HAP-1 (cell line): ENCODE results near the gene MTA1.

Experiments
- DNase-seq, 2 experiments: peaks; one replicate each; pipeline ENCODE4 v3.0.0-alpha.2; 2016 to 2020; ENCODE audit warnings: low spot score in 2 of 2
- H3K27me3 ChIP-seq: fragments of 250-450 bp; sonication (Bioruptor Pico); 2 replicates; pipeline ENCODE4 v1.5.1; 2020; ENCODE audit warnings: low read depth, mild to moderate bottlenecking, moderate library complexity
- H3K36me3 ChIP-seq: fragments of 250-450 bp; sonication (Bioruptor Pico); replicated peaks from 2 replicates; pipeline ENCODE4 v1.5.1; 2020; ENCODE audit warnings: mild to moderate bottlenecking
- H3K4me1 ChIP-seq: fragments of 250-450 bp; sonication (Bioruptor Pico); 2 replicates; pipeline ENCODE4 v1.5.1; 2020; ENCODE audit warnings: mild to moderate bottlenecking
- H3K4me3 ChIP-seq: fragments of 250-450 bp; sonication (Bioruptor Pico); 2 replicates; pipeline ENCODE4 v1.5.1; 2020; ENCODE audit warnings: mild to moderate bottlenecking, moderate library complexity
- H3K9me3 ChIP-seq: fragments of 250-450 bp; sonication (Bioruptor Pico); 2 replicates; pipeline ENCODE4 v1.5.1; 2020; ENCODE audit warnings: mild to moderate bottlenecking, moderate library complexity
- in situ Hi-C: fragments of 300-500 bp; cut with MboI; formaldehyde crosslinking; loops from 3 replicates; pipeline ENCODE4 v1.14.3; 2020; ENCODE audit warnings: low sequenced_read_pairs, inconsistent platforms, mixed read lengths

Gene MTA1

GRCh38 chr14:105431256-105431655, 11.6 kb downstream of the MTA1 start:
- no peaks in the 10 kb centered on the region for H3K27me3 ChIP-seq
- no peak for DNase-seq
- no peaks in the 10 kb centered on the region for H3K4me1 ChIP-seq
- peaks cover 26% of the 10 kb centered on the region for H3K36me3 ChIP-seq
- H3K4me3 ChIP-seq = no peak overlapping the region
- no peaks in the 10 kb centered on the region for H3K9me3 ChIP-seq
- in situ Hi-C loops = no loop called here

- H3K36me3 ChIP-seq = peaks cover 18% of the 10 kb centered on the region
- in situ Hi-C loops = no loop called here
- no peaks in the 10 kb centered on the region for H3K9me3 ChIP-seq
Measured at GRCh38 chr14:105432657-105433056, 13.0 kb downstream of the MTA1 start.

DNA sequence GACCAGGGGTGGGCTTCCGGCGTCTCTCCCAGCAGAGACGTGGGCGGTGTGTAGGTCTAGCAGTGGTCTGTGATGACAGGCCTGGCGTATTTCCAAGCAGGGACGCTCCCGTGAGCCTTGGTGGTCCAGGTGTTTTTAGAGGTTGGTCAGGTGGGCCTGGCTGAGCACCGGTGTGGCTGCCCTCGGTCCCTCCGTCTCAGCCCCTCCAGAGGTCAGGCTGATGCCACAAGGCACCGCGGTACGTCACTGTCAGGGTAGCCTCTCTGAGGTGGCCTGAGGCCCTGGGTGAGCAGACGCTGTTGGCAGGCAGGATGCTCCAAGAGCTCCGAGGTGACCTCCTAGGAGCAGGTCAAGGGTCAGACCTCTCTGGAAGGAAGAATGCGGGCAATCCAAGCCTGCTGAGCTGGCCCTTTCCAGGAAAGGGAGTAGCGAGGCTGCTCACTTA, 13.6 kb downstream of the MTA1 start:
- DNase-seq = no peak
- no peaks in the 10 kb centered on the region for H3K4me1 ChIP-seq
- no peaks in the 10 kb centered on the region for H3K9me3 ChIP-seq
- H3K4me3 ChIP-seq = no peak overlapping the region
- no peaks in the 10 kb centered on the region for H3K27me3 ChIP-seq
- peaks cover 18% of the 10 kb centered on the region for H3K36me3 ChIP-seq
- in situ Hi-C loops = no loop called here

More at GRCh38 chr14:105432657-105433056, 13.0 kb downstream of the MTA1 start:
- Histone ChIP-seq H3K4me3 (no peak overlapping the region), H3K27me3 (no peaks in the 10 kb centered on the region), H3K4me1 (no peaks in the 10 kb centered on the region)
- DNase-seq = no peak

DNA sequence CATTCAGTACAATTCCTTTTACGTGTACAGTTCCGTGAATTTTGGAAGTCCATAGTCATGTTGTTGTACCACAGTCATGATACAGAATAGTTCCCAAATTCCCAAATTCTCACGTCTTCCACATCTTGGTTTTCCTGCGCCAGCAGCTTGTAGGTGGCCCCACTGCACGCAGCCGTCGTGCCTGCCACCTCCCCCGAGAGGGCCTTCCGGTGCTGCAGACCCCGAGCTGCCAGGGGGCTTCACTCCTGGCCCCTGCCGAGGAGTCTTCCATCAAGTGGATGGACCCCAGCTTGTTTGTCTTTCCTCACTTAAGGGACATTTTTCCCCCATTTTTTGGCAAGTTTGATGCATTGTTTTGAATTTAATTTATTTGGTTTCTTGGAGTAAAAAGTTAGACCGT, 16.8 kb downstream of the MTA1 start:
- Histone ChIP-seq H3K4me1 (no peaks in the 10 kb centered on the region), H3K9me3 (no peaks in the 10 kb centered on the region), H3K36me3 (peaks cover 8% of the 10 kb centered on the region), H3K27me3 (no peaks in the 10 kb centered on the region), H3K4me3 (no peak overlapping the region)
- in situ Hi-C loops = no loop called here
- DNase-seq = no peak

DNA sequence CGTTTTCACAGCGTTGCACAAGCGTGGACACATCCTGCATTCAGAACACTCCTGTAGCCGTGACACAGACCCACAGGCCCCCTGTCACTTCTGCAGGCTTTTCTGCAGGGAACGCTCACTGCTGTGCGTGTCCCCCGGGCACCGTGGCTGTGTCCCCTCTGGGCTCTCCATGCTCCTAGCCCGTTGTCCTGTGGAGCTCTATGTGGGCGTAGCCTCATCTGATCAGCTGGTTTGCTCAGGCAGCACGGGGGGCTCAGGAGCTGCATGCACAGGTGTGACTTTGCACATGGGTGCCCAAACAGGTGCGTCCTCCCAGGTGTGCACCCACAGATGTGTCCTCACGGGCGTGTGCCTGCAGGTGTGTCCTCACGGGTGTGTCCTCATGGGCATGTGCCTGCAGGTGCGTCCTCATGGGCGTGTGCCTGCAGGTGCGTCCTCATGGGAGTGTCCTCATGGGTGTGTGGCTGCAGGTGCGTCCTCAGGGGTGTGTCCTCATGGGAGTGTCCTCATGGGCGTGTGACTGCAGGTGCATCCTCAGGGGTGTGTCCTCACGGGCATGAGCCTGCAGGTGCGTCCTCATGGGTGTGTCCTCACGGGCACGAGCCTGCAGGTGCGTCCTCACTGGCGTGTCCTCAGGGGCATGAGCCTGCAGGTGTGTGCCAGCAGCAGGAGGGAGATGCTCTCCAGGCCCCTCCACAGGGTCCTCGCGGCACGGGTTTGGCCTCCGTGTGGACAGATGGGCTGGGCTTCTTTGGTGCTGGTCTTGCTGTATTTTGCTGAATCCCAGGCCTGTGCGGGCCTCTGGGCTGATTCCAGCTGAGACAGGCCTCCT, 17.5 kb downstream of the MTA1 start:
- H3K27me3 ChIP-seq = no peaks in the 10 kb centered on the region
- no peak overlapping the region for H3K4me3 ChIP-seq
- H3K9me3 ChIP-seq = no peaks in the 10 kb centered on the region
- no peak for DNase-seq
- peaks cover 7% of the 10 kb centered on the region for H3K36me3 ChIP-seq
- in situ Hi-C loops = no loop called here
- H3K4me1 ChIP-seq = no peaks in the 10 kb centered on the region

GRCh38 chr14:105437723-105438500, 18.3 kb downstream of the MTA1 start:
- H3K4me3 ChIP-seq = no peak overlapping the region
- no peaks in the 10 kb centered on the region for H3K9me3 ChIP-seq
- peaks cover 10% of the 10 kb centered on the region for H3K36me3 ChIP-seq

DNA sequence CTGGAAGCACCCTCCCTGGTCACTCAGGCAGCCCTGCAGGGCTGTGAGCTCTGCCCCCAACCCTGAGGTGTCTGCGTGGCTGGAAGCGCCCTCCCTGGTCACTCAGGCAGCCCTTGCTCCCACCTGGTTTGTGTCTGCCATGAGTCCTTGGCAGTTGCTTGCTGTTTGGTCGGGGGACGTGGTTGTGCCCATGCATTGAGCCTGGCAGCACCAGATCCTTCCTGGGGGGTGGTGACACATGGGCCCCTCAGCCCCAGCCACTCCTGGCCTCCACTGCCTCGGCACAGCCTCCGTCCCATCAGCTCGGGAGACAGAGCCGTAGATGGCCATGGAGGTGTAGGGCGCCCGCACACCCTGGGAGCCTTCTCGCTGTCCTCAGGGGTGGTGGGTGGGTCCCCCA, 19.6 kb downstream of the MTA1 start:
- Histone ChIP-seq H3K27me3 (no peaks in the 10 kb centered on the region), H3K4me3 (no peak overlapping the region), H3K9me3 (no peaks in the 10 kb centered on the region), H3K36me3 (peaks cover 15% of the 10 kb centered on the region), H3K4me1 (no peaks in the 10 kb centered on the region)
- no peak for DNase-seq
- in situ Hi-C loops = no loop called here

More at GRCh38 chr14:105437723-105438500, 18.3 kb downstream of the MTA1 start:
- no peak for DNase-seq
- Histone ChIP-seq H3K27me3 (no peaks in the 10 kb centered on the region), H3K4me1 (no peaks in the 10 kb centered on the region)
- in situ Hi-C loops = no loop called here

- no peaks in the 10 kb centered on the region for H3K4me1 ChIP-seq
- no peak overlapping the region for H3K4me3 ChIP-seq
- in situ Hi-C loops = no loop called here
- H3K36me3 ChIP-seq = peaks cover 13% of the 10 kb centered on the region
- no peaks in the 10 kb centered on the region for H3K27me3 ChIP-seq
- no peak for DNase-seq
- H3K9me3 ChIP-seq = no peaks in the 10 kb centered on the region
Measured at GRCh38 chr14:105439710-105440553, 20.3 kb downstream of the MTA1 start.

- in situ Hi-C loops = no loop called here
- DNase-seq = no peak
- no peaks in the 10 kb centered on the region for H3K4me1 ChIP-seq
- H3K27me3 ChIP-seq = no peaks in the 10 kb centered on the region
- no peaks in the 10 kb centered on the region for H3K9me3 ChIP-seq
- no peak overlapping the region for H3K4me3 ChIP-seq
- H3K36me3 ChIP-seq = peaks cover 12% of the 10 kb centered on the region
Measured at GRCh38 chr14:105440554-105440900, 20.9 kb downstream of the MTA1 start.

DNA sequence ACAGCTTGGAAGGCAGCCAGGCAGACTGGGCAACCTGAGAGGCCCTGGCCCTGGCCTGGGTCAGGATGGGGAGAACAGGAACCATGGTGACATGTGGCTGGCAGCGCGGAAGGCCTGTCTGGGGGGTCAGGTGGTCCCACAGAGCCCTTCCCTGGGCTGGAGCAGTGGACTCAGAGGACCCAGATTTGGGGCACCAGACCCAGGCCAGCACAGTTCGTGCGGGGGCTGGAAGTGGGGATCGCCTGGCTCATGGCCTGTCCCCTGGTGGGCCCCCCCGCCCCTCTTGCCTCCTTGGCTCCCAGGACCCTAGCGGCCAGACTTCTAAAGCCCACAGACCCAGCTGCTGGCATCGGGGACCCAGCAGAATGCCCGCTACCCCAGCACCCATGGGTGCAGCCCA, 21.4 kb downstream of the MTA1 start:
- no peak overlapping the region for H3K4me3 ChIP-seq
- no peaks in the 10 kb centered on the region for H3K9me3 ChIP-seq
- in situ Hi-C loops = no loop called here
- H3K4me1 ChIP-seq = no peaks in the 10 kb centered on the region
- no peaks in the 10 kb centered on the region for H3K27me3 ChIP-seq
- no peak for DNase-seq
- peaks cover 16% of the 10 kb centered on the region for H3K36me3 ChIP-seq

- in situ Hi-C loops = no loop called here
- Histone ChIP-seq H3K4me1 (no peaks in the 10 kb centered on the region), H3K9me3 (no peaks in the 10 kb centered on the region), H3K27me3 (no peaks in the 10 kb centered on the region), H3K4me3 (no peak overlapping the region), H3K36me3 (peaks cover 20% of the 10 kb centered on the region)
- no peak for DNase-seq
Measured at GRCh38 chr14:105442125-105442524, 22.5 kb downstream of the MTA1 start.

DNA sequence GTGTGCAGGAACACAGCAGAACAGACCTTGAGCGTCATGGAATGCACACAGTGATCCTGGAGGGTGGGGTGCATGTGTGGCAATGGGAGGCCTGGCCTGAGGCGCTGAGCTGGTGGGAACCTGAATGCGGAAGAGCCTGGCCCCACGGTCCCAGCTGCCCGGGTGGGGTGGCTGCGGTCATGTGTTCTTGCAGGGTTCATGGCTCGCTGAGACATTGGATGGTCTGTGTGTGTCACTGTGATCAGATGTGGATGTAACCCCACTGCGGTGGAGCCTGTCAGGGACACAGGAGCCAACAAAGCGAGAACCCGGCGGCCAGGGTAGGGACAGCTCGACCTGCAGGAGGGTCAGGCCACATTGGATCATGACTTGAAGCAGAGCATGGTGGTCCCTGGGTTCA, 23.2 kb downstream of the MTA1 start:
- Histone ChIP-seq H3K27me3 (no peaks in the 10 kb centered on the region), H3K4me3 (no peak overlapping the region), H3K4me1 (no peaks in the 10 kb centered on the region), H3K36me3 (peaks cover 20% of the 10 kb centered on the region), H3K9me3 (no peaks in the 10 kb centered on the region)
- in situ Hi-C loops = no loop called here
- no peak for DNase-seq

DNA sequence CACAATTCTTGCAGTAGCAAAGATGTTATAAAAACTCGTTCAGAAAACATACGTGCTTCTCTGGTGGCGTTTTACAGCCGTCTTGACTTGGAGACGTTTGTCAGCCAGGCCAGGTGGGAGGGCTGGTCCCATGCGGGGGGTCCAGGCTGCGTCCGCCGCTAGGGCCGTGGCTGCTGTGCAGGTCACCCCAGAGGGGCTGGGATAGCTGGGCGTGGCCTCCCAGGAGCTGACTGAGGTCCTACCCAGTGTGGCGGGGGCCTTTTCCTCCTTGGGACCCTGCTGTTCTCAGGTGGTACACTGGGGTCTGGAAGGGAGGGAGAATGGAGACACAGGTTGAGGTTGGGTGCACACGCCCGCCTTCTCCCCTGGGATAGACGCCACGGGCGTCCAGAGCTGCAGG, 25.2 kb downstream of the MTA1 start:
- Histone ChIP-seq H3K9me3 (no peaks in the 10 kb centered on the region), H3K4me3 (no peak overlapping the region), H3K36me3 (peaks cover 28% of the 10 kb centered on the region), H3K4me1 (no peaks in the 10 kb centered on the region), H3K27me3 (no peaks in the 10 kb centered on the region)
- no peak for DNase-seq
- in situ Hi-C loops = no loop called here
